Lung (tissue), 12 donors: ENCODE measurements around the gene KANK4. TPM values are rescaled to one million over a fixed set of nuclear protein-coding genes. Genes with fewer than 3 reads are reported as not detected.

Experiments
- ATAC-seq: fragments of 200-7000 bp; cut with Tn5 transposase; one replicate; pipeline ENCODE4 v1.9.1; 2020; ENCODE audit warnings: moderate number of reproducible peaks; ENCODE audit not compliant: insufficient read depth, low FRiP score
- DNase-seq, 3 donors: peaks; one replicate each; pipeline ENCODE4 v3.0.0-alpha.2; 2013 to 2017
- H3K27ac ChIP-seq, 2 donors: one replicate each; pipeline ENCODE4 v1.5.1; 2013; ENCODE audit warnings: mild to moderate bottlenecking in 2 of 2, moderate library complexity in 2 of 2, control low read depth in 1 of 2, inconsistent platforms in 1 of 2, low read depth in 1 of 2, low read length in 1 of 2
- H3K27me3 ChIP-seq, 3 donors: one replicate each; pipeline ENCODE4 v1.5.1; 2013; ENCODE audit warnings: low read length in 2 of 3; ENCODE audit not compliant: control insufficient read depth in 3 of 3, insufficient read depth in 3 of 3
- H3K36me3 ChIP-seq, 4 donors: one replicate each; pipeline ENCODE4 v1.5.1; 2013; ENCODE audit warnings: low read length in 4 of 4, mild to moderate bottlenecking in 1 of 4, moderate library complexity in 1 of 4; ENCODE audit not compliant: control insufficient read depth in 4 of 4, insufficient read depth in 4 of 4
- H3K4me1 ChIP-seq, 5 donors: one replicate each; pipeline ENCODE4 v1.5.1; 2013; ENCODE audit warnings: low read length in 5 of 5, mild to moderate bottlenecking in 2 of 5, moderate library complexity in 1 of 5; ENCODE audit not compliant: control insufficient read depth in 5 of 5, insufficient read depth in 5 of 5
- H3K4me3 ChIP-seq: one replicate; pipeline ENCODE4 v1.5.1; 2013; ENCODE audit warnings: mild to moderate bottlenecking, control low read depth, moderate library complexity
- H3K9ac ChIP-seq, 2 donors: one replicate each; pipeline ENCODE4 v1.5.1; 2013; ENCODE audit warnings: low read length in 2 of 2, control low read depth in 1 of 2; ENCODE audit not compliant: insufficient read depth in 1 of 2
- H3K9me3 ChIP-seq, 4 donors: one replicate each; pipeline ENCODE4 v1.5.1; 2013; ENCODE audit warnings: low read length in 3 of 4, mild to moderate bottlenecking in 1 of 4, moderate library complexity in 1 of 4; ENCODE audit not compliant: control insufficient read depth in 4 of 4, insufficient read depth in 3 of 4
- CTCF ChIP-seq: IDR thresholded peaks from 2 replicates; pipeline ENCODE4 v1.5.1; 2012; ENCODE audit warnings: mild to moderate bottlenecking; ENCODE audit errors: control extremely low read depth, extremely low read depth
- WGBS, 2 donors: extraction: QIAGEN DNeasy Blood & Tissue Kit; methylation state at CpG; one replicate each; pipeline ENCODE4 v1.1.7; 2013; 5-methylcytosine and 5-hydroxymethylcytosine counted together
- polyA plus RNA-seq, 2 donors: library from polyadenylated mRNA; stranded (reverse); fragments of 200-250 nt; gene quantifications; one replicate each; pipeline ENCODE4 v1.2.1, GENCODE V29; 2013
- total RNA-seq, 2 donors: library from RNA; depleted of rRNA in 1 of 2; stranded (reverse); fragments of >200 nt in 1 of 2; gene quantifications; one replicate each; pipeline ENCODE4 v1.2.1, GENCODE V29; 2014 to 2021
- donor health status: control.
- donor health status: control.
- donor health status: Bipolar disorder and iron deficiency.
- donor health status: healthy.
- donor health status: DM: yes; HTN: yes; CAD: no.

Gene KANK4
- total and polyA plus RNA-seq, 4 donors: 0.10 to 11.4 (median 0.99) TPM

GRCh38 chr1:62309906-62310305 lies 9.3 kb downstream of the KANK4 start:
- H3K9ac ChIP-seq: no peak overlapping the region
- no peak for DNase-seq
- H3K4me1 ChIP-seq: peaks cover 0 to 3% (median 0%) of the 10 kb centered on the region in 5 donors
- WGBS, 2 donors: 89 to 90% methylated on average over 7 of the region's 7 CpGs
- no peaks in the 10 kb centered on the region for H3K27me3 ChIP-seq
- TF ChIP-seq CTCF: no peak
- ATAC-seq: no peak
- no peaks in the 10 kb centered on the region for H3K9me3 ChIP-seq
- no peaks in the 10 kb centered on the region for H3K36me3 ChIP-seq
- H3K4me3 ChIP-seq: no peak overlapping the region
- no peak overlapping the region for H3K27ac ChIP-seq

- 66 to 75% methylated on average over 3 of the region's 3 CpGs for WGBS, 2 donors
- DNase-seq: no peak
- Histone ChIP-seq H3K27ac (no peak overlapping the region), H3K27me3 (no peaks in the 10 kb centered on the region), H3K4me3 (no peak overlapping the region), H3K9me3 (no peaks in the 10 kb centered on the region), H3K4me1 (peaks cover 0 to 3% (median 0%) of the 10 kb centered on the region in 5 donors), H3K9ac (no peak overlapping the region), H3K36me3 (no peaks in the 10 kb centered on the region)
- no peak for TF ChIP-seq CTCF
- no peak for ATAC-seq
Measured at GRCh38 chr1:62308606-62309005, 10.6 kb downstream of the KANK4 start.

GRCh38 chr1:62307895-62308492 lies 11.2 kb downstream of the KANK4 start:
- no peak for TF ChIP-seq CTCF
- Histone ChIP-seq H3K4me3 (no peak overlapping the region), H3K4me1 (peaks cover 0 to 3% (median 0%) of the 10 kb centered on the region in 5 donors), H3K27me3 (no peaks in the 10 kb centered on the region), H3K27ac (no peak overlapping the region), H3K36me3 (no peaks in the 10 kb centered on the region), H3K9ac (no peak overlapping the region), H3K9me3 (no peaks in the 10 kb centered on the region)
- ATAC-seq (no peak), DNase-seq (no peak)
- 86 to 94% methylated on average over 6 of the region's 6 CpGs for WGBS, 2 donors

- H3K4me1 ChIP-seq: peaks cover 0 to 3% (median 0%) of the 10 kb centered on the region in 5 donors
- DNase-seq: no peak
- WGBS, 2 donors: 74 to 91% methylated on average over 1 of the region's 1 CpG
- H3K36me3 ChIP-seq: no peaks in the 10 kb centered on the region
- no peak overlapping the region for H3K4me3 ChIP-seq
- TF ChIP-seq CTCF: no peak
- no peak overlapping the region for H3K27ac ChIP-seq
- no peak overlapping the region for H3K9ac ChIP-seq
- H3K9me3 ChIP-seq: no peaks in the 10 kb centered on the region
- no peaks in the 10 kb centered on the region for H3K27me3 ChIP-seq
- no peak for ATAC-seq
Measured at GRCh38 chr1:62307446-62307845, 11.8 kb downstream of the KANK4 start.
